ENCODE data around the gene SLX4IP.
"Not testable (repeated sequence)": the region's sequence is repeated elsewhere in the genome, so short reads cannot be mapped to it uniquely, and the experiment has no call there.

The SLX4IP gene

DNA sequence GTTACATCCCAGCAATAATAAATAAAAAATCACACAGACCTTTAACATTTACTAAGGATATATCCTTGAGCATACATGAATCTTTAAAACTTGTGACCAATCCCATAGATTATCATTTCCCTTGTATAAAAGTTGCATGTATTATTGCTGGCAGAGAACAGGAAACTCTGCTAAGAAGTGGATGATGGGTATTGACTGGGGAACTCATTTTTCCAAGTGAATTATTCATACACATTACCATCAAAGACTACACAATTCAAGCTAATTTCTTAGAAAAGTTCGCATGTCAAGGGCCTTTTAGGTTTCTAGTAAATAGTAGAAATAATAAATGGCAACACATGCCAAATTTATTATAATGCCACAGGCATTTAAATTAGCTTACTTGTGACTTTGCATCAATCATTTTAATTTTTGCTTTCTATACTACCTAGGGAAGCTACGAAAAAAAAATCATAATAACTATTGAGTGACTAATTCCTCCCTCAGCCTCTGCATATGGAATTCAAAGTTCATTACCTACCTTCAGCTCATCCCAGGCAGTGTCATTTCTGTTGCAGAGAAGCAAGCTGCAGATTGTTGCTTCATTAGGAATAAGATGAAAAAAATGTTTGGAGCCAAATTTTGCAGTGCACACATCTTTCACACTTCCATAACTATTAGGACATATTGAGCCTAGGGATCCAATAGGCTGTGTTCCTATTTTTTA, 26.8 kb upstream of the SLX4IP start:
- peaks cover 20% of the 10 kb centered on the region for H3K36me3 ChIP-seq (ENCODE audit: insufficient read depth, low read length)

DNA sequence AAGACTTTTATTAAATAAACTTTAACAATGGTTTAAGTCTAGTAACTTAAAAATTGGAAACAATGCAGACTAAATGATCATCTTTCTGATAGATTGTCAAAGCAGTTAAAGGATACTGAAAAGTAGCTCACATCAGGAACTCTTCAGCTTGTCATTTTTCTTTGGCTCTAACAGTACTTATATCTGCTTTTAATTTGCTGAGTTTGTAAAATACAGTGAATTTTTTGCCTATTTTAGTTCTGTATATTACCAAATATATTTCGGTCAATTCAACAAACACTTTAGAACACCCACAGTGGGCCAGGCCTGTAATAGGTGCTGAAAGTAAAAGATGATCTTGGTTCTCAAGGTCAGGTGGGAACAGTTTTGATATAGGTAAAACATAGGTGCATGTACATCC, 23.4 kb upstream of the SLX4IP start:
- Histone ChIP-seq H3K9ac (ENCODE audit: low read depth, low read length) (no peak overlapping the region), H3K9me3 (replicated peaks; ENCODE audit: low read length) (no peaks in the 10 kb centered on the region), H3K4me1 (ENCODE audit: control insufficient read depth, insufficient read depth, low read length) (no peaks in the 10 kb centered on the region), H3K4me3 (ENCODE audit: low read length) (no peak overlapping the region), H3K4me2 (ENCODE audit: low read length) (no peak overlapping the region), H3K27me3 (ENCODE audit: control insufficient read depth, insufficient read depth, low read length) (no peaks in the 10 kb centered on the region), H3K36me3 (ENCODE audit: insufficient read depth, low read length) (peaks cover 7% of the 10 kb centered on the region)

More for the DNA sequence above, 26.8 kb upstream of the SLX4IP start:
- Histone ChIP-seq H3K4me1 (ENCODE audit: control insufficient read depth, insufficient read depth, low read length) (no peaks in the 10 kb centered on the region), H3K4me2 (ENCODE audit: low read length) (no peak overlapping the region), H3K4me3 (ENCODE audit: low read length) (no peak overlapping the region), H3K9me3 (replicated peaks; ENCODE audit: low read length) (no peaks in the 10 kb centered on the region), H3K27me3 (ENCODE audit: control insufficient read depth, insufficient read depth, low read length) (no peaks in the 10 kb centered on the region), H3K9ac (ENCODE audit: low read depth, low read length) (no peak overlapping the region)

DNA sequence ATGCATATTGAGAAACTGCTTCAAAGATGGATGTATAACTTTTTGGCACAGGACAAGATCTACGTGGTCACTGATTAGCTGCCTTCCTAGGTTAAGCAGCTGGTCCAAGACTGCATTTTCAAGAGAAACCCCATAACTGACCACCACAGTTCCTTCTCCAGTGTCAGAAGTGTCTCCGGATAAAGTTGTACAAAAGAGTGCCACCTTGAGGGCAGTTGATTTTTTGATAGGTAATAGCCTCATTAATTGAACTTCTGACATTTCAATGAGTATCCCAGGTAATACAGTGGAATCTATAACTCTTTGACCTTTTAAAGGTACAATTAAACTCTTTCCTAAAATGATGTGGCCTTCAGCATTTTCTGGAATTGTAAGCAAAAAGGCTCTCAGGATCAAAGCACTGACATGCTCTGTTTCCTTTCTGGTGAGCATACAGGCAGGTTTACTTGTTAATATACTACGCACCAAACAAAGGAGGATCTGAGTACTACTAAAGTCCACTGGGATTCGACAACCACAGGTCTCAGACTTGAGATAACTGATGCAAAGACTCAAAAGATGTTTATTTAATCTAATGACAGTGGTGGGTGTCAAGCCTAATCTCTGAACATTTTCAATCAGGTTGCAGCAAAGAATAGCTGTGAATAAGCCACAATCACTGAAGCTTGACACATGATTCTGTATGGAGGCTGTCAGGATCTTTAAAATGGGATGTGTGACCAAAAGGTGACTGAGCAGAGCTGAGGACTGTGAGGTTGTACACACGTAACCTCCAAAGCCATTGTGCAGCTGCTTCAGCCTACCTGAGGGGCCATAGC, 22.3 kb upstream of the SLX4IP start:
- Histone ChIP-seq H3K4me3 (ENCODE audit: low read length) (no peak overlapping the region), H3K4me2 (ENCODE audit: low read length) (no peak overlapping the region), H3K36me3 (ENCODE audit: insufficient read depth, low read length) (peaks cover 7% of the 10 kb centered on the region), H3K9ac (ENCODE audit: low read depth, low read length) (no peak overlapping the region), H3K27me3 (ENCODE audit: control insufficient read depth, insufficient read depth, low read length) (no peaks in the 10 kb centered on the region), H3K9me3 (replicated peaks; ENCODE audit: low read length) (no peaks in the 10 kb centered on the region), H3K4me1 (ENCODE audit: control insufficient read depth, insufficient read depth, low read length) (no peaks in the 10 kb centered on the region)

DNA sequence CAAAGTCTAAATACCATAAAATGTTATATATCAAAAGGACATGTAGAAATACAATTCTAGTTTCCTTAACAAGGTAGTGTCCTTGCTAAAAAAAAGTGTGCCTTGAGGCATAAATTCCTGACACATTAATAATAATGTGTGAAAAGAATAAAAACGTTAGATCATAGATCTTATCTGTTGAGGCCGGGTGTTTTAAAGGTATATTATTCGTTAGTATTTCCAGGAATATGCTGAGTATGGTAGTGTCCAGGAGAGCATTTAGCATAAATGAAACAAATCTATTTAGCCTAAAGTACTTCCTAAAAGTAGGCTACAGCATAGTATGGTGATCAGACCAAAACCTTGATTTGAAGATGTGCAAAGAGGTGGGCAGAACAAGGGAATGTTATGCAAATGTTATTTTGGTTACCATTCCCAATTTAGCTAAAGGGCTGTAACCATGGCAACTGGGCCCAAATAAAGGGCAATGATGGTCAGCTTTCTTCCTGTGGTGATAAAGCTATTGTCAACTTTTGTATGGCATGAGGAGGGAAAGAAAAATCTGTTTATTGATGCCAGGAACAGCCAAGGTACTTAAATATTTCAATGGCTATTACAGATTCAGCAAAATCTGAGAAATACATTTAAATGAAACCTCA, 20.0 kb upstream of the SLX4IP start:
- Histone ChIP-seq H3K4me1 (ENCODE audit: control insufficient read depth, insufficient read depth, low read length) (no peaks in the 10 kb centered on the region), H3K9ac (ENCODE audit: low read depth, low read length) (no peak overlapping the region), H3K4me3 (ENCODE audit: low read length) (no peak overlapping the region), H3K27me3 (ENCODE audit: control insufficient read depth, insufficient read depth, low read length) (no peaks in the 10 kb centered on the region), H3K4me2 (ENCODE audit: low read length) (no peak overlapping the region), H3K9me3 (replicated peaks; ENCODE audit: low read length) (no peaks in the 10 kb centered on the region), H3K36me3 (ENCODE audit: insufficient read depth, low read length) (peaks cover 7% of the 10 kb centered on the region)

DNA sequence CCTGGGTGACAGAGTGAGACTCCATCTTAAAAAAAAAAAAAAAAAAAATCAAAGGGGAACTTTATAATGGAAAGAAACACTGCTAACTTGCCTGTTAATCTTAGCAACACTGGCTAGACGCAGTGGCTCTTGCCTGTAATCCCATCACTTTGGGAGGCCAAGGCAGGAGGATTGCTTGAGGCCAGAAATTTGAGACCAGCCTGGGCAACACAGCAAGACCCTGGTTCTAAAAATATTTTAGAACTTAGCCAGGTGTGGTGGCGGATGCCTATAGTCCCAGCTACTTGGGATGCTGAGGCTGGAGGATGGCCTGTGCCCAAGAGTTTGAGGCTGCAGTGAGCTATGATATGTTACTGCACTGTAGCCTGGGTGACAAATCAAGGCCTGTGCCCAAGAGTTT, 17.9 kb upstream of the SLX4IP start:
- not testable (repeated sequence) for H3K4me1 ChIP-seq (ENCODE audit: control insufficient read depth, insufficient read depth, low read length); H3K4me2 ChIP-seq (ENCODE audit: low read length); H3K4me3 ChIP-seq (ENCODE audit: low read length); H3K27me3 ChIP-seq (ENCODE audit: control insufficient read depth, insufficient read depth, low read length); H3K9ac ChIP-seq (ENCODE audit: low read depth, low read length); H3K36me3 ChIP-seq (ENCODE audit: insufficient read depth, low read length); H3K9me3 ChIP-seq (replicated peaks; ENCODE audit: low read length)

DNA sequence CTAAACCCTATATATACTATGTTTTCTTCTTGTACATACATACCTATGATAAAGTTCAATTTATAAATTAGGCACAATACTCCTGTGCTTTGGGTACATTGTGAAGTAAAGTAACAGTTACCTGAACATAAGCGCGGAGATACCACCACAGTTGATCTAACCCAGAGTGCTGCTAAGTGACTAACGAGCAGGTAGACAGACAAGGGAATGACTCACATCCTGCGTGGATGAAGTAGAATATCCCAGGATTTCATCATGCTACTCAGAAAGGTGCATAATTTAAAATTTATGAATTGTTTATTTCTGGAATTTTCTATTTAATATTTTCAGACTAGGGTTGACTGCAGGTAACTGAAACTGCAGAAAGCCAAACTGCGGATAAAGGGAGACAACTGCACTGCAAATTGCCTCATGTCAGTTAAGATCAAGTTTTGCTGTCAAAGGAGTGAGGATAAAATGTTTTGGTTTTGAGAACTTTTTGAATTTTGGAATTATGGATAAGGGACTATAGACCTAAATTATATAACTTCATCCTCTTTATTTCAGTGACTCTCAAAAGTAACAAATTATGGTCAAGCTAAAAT, 15.5 kb upstream of the SLX4IP start:
- Histone ChIP-seq H3K9ac (ENCODE audit: low read depth, low read length) (no peak overlapping the region), H3K9me3 (replicated peaks; ENCODE audit: low read length) (no peaks in the 10 kb centered on the region), H3K4me2 (ENCODE audit: low read length) (no peak overlapping the region), H3K4me3 (ENCODE audit: low read length) (no peak overlapping the region), H3K4me1 (ENCODE audit: control insufficient read depth, insufficient read depth, low read length) (no peaks in the 10 kb centered on the region), H3K36me3 (ENCODE audit: insufficient read depth, low read length) (no peaks in the 10 kb centered on the region), H3K27me3 (ENCODE audit: control insufficient read depth, insufficient read depth, low read length) (no peaks in the 10 kb centered on the region)

DNA sequence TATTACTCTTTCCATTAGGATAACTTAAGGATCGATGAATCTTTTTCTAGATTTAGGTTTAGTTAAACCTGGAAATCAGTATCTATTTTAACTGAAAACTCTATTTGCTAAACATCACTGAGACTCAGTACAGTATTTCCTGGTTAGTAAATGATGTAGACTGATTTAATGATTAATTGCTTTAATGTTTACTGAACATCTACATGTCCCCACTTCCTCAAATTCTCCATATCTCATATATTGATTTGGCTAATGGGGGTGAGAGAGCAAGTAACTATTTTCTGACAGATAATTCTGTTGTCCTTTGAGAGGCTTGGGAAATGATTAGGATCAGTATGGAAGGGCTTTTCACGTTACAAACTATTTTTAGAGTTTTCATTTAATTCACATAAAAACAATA, 11.4 kb upstream of the SLX4IP start:
- no peak overlapping the region for H3K9ac ChIP-seq (ENCODE audit: low read depth, low read length)
- H3K4me3 ChIP-seq (ENCODE audit: low read length), result no peak overlapping the region
- no peak overlapping the region for H3K4me2 ChIP-seq (ENCODE audit: low read length)
- no peaks in the 10 kb centered on the region for H3K36me3 ChIP-seq (ENCODE audit: insufficient read depth, low read length)
- H3K4me1 ChIP-seq (ENCODE audit: control insufficient read depth, insufficient read depth, low read length), result no peaks in the 10 kb centered on the region
- H3K9me3 ChIP-seq (replicated peaks; ENCODE audit: low read length), result no peaks in the 10 kb centered on the region
- no peaks in the 10 kb centered on the region for H3K27me3 ChIP-seq (ENCODE audit: control insufficient read depth, insufficient read depth, low read length)

DNA sequence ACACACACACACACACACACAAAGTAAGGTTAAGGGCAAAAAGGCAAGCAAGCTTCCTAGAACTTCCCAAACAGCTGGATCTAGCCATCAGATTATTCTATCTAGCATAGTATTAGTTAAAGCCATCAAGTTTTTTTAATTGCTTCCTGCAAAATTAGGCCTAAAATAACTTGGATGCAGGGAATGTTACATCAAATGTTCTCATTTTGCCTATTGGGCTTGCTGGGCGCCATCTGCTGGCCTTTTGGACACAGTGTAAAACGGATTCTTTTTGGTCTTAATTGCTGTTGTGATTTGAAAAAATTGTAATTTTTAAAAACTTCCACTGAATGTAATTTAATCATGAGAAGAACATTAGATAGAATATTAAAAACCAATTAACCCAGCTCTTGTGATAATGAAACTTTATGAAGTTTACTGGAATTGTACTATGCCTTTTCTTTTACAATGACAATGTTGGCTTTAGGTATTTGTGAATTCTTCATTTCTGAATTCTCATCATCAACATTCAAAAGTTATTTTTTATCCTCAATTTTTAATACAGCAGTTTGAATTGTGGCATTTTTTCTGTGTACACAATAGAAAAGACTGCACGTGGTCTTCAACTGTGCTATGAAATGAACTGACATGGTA, 7.9 kb upstream of the SLX4IP start:
- H3K4me2 ChIP-seq (ENCODE audit: low read length), result no peak overlapping the region
- H3K27me3 ChIP-seq (ENCODE audit: control insufficient read depth, insufficient read depth, low read length), result no peaks in the 10 kb centered on the region
- H3K4me3 ChIP-seq (ENCODE audit: low read length), result no peak overlapping the region

DNA sequence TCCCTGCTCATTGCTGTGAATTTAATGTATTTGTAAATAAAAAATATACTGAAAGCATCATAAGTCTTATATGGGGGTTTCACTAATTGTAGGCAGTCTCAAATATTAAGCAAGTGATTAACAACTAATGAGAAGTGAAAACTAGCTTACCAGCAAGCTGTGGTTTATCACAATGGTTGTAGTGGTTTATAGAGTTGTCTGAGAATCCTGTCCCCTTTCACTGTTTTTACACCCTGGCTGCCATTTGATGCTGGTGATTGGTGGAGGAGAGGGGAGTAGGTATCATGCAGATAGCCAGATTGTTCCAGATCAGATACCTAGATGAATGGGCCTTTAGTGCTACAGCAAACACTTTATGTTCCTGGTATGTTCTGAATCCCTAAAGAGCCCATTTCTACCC, 7.1 kb upstream of the SLX4IP start:
- Histone ChIP-seq H3K9ac (ENCODE audit: low read depth, low read length) (no peak overlapping the region), H3K4me1 (ENCODE audit: control insufficient read depth, insufficient read depth, low read length) (peaks cover 4% of the 10 kb centered on the region)

More for the DNA sequence above, 7.9 kb upstream of the SLX4IP start:
- H3K9me3 ChIP-seq (replicated peaks; ENCODE audit: low read length), result no peaks in the 10 kb centered on the region
- H3K36me3 ChIP-seq (ENCODE audit: insufficient read depth, low read length), result no peaks in the 10 kb centered on the region
- no peak overlapping the region for H3K9ac ChIP-seq (ENCODE audit: low read depth, low read length)
- peaks cover 3% of the 10 kb centered on the region for H3K4me1 ChIP-seq (ENCODE audit: control insufficient read depth, insufficient read depth, low read length)

DNA sequence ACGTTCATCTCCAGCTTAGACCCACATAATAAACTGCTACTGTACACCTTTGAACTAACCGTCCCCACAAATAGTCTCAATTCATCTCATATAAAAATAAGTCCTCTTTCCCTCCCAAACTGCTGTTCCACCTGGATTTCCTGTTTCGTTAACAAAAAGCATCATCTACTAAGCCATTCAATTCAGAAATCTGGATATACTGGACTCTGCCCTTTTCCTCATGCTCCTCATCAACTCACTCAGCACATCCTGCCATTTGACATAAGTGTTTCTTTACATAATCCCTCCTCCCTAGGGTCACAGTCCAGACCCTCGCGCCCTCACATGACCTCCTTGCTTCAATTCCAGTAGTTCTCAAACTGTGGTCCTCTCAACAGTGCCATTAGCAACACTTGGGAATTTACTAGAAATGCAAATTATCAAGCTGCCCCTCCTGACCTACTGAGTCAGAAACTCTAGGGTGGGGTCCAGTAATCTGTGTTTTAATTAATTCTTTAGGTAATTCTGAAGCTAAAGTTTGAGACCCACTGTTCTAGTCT, 5.6 kb upstream of the SLX4IP start:
- Histone ChIP-seq H3K4me3 (ENCODE audit: low read length) (no peak overlapping the region), H3K9ac (ENCODE audit: low read depth, low read length) (no peak overlapping the region), H3K27me3 (ENCODE audit: control insufficient read depth, insufficient read depth, low read length) (no peaks in the 10 kb centered on the region), H3K36me3 (ENCODE audit: insufficient read depth, low read length) (no peaks in the 10 kb centered on the region), H3K4me2 (ENCODE audit: low read length) (no peak overlapping the region), H3K4me1 (ENCODE audit: control insufficient read depth, insufficient read depth, low read length) (peaks cover 8% of the 10 kb centered on the region), H3K9me3 (replicated peaks; ENCODE audit: low read length) (no peaks in the 10 kb centered on the region)

More for the DNA sequence above, 7.1 kb upstream of the SLX4IP start:
- Histone ChIP-seq H3K4me2 (ENCODE audit: low read length) (no peak overlapping the region), H3K27me3 (ENCODE audit: control insufficient read depth, insufficient read depth, low read length) (no peaks in the 10 kb centered on the region), H3K9me3 (replicated peaks; ENCODE audit: low read length) (no peaks in the 10 kb centered on the region), H3K4me3 (ENCODE audit: low read length) (no peak overlapping the region), H3K36me3 (ENCODE audit: insufficient read depth, low read length) (no peaks in the 10 kb centered on the region)

DNA sequence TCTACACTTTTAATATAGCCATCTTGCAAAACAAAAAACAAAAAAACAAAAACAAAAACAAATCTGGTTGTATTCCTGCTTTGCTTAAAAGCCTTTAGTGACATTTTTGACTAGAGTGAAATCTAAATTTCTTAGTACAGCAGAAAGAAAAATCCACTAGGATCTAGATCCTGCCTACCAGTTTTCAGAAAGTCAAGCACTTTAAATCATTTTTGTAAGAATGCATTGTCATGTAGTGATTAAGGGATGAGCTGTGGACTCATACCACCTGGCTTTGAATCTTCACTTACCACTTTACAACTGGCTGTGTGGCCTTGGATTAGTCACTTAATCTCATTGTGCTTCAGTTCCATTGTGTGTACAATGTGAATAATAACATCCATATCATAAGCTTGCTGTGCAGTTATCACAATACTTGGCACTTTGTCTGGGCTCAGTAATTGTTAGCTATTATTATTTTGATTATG, 5.1 kb upstream of the SLX4IP start:
- H3K9me3 ChIP-seq (replicated peaks; ENCODE audit: low read length), result no peaks in the 10 kb centered on the region
- no peak overlapping the region for H3K4me2 ChIP-seq (ENCODE audit: low read length)
- peaks cover 8% of the 10 kb centered on the region for H3K4me1 ChIP-seq (ENCODE audit: control insufficient read depth, insufficient read depth, low read length)
- H3K4me3 ChIP-seq (ENCODE audit: low read length), result no peak overlapping the region
- H3K36me3 ChIP-seq (ENCODE audit: insufficient read depth, low read length), result no peaks in the 10 kb centered on the region
- no peak overlapping the region for H3K9ac ChIP-seq (ENCODE audit: low read depth, low read length)
- H3K27me3 ChIP-seq (ENCODE audit: control insufficient read depth, insufficient read depth, low read length), result no peaks in the 10 kb centered on the region

Measured in skeletal muscle satellite cell (primary cell).